K562 (cell line): ENCODE results near the gene SNX12. TPM values are rescaled to one million over a fixed set of nuclear protein-coding genes. Genes with fewer than 3 reads are reported as not detected.

ENCODE experiments used
- EP400 ChIP-seq: fragments of 450-650 bp; IDR thresholded peaks from 2 replicates; pipeline ENCODE4 v1.6.1; 2017; ENCODE audit warnings: antibody characterized with exemption, mild to moderate bottlenecking, moderate library complexity
- MGA ChIP-seq: fragments of 450-650 bp; IDR thresholded peaks from 2 replicates; pipeline ENCODE4 v1.6.1; 2016; ENCODE audit warnings: mild to moderate bottlenecking, moderate library complexity
- NBN ChIP-seq: fragments of 450-650 bp; IDR thresholded peaks from 2 replicates; pipeline ENCODE4 v1.6.1; 2016; ENCODE audit warnings: low read depth, mild to moderate bottlenecking
- POLR2G ChIP-seq: fragments of 200-400 bp; formaldehyde crosslinking; IDR thresholded peaks from 2 replicates; pipeline ENCODE4 v1.6.1; 2017; ENCODE audit warnings: low read depth, mild to moderate bottlenecking, antibody characterized with exemption, low read length, moderate library complexity
- SETDB1 ChIP-seq: IDR thresholded peaks from one replicate; pipeline ENCODE4 v1.6.1; 2012; ENCODE audit warnings: low read length, control low read depth, inconsistent platforms
- SREBF1 ChIP-seq: fragments of 150-350 bp; IDR thresholded peaks from 2 replicates; pipeline ENCODE4 v1.6.1; 2014; ENCODE audit warnings: antibody characterized with exemption, low read depth, low read length, borderline replicate concordance
- TAF15 ChIP-seq: fragments of 200-400 bp; formaldehyde crosslinking; IDR thresholded peaks from 2 replicates; pipeline ENCODE4 v1.6.1; 2017; ENCODE audit warnings: mild to moderate bottlenecking, low read depth, low read length, moderate library complexity
- YBX1 ChIP-seq: fragments of 450-650 bp; IDR thresholded peaks from 2 replicates; pipeline ENCODE4 v1.7.1; 2016; ENCODE audit warnings: mild to moderate bottlenecking
- ZFX ChIP-seq: sonication (generic); formaldehyde crosslinking; IDR thresholded peaks from 2 replicates; pipeline ENCODE4 v1.8.0; 2022; ENCODE audit warnings: mild to moderate bottlenecking, missing genetic modification reagents, moderate library complexity
- ZHX1 ChIP-seq: fragments of 150-350 bp; conservative IDR thresholded peaks from 2 replicates; pipeline ENCODE4 v1.6.1; 2014; ENCODE audit warnings: low read length
- ZNF740 ChIP-seq, 3 experiments: fragments of 200-800 bp in 1 of 3; sonication (Bioruptor generic) in 1 of 3; sonication (generic) in 1 of 3; formaldehyde crosslinking in 1 of 3; IDR thresholded peaks; 2 replicates each; pipeline versions ENCODE4 v1.6.1 to v1.8.0; 2016 to 2022; ENCODE audit warnings: mild to moderate bottlenecking in 2 of 3, missing compliant biosample characterization in 2 of 3, missing genetic modification characterization in 2 of 3, missing genetic modification reagents in 1 of 3
- polyA plus RNA-seq, 8 experiments: library from polyadenylated mRNA; depleted of rRNA in 4 of 8; stranded (reverse) in 5 of 8; unstranded in 3 of 8; fragments of >200 nt; fragmentation: Nextera tagmentation in 2 of 8; fragmentation: Illumina TruSeq in 1 of 8; extraction: Ambion mirVana in 2 of 8; extraction: Trizol in 1 of 8; gene quantifications; 2 replicates each; pipeline versions ENCODE4 v1.2.1 to v1.2.3, GENCODE V29; 2011 to 2014; ENCODE audit warnings: inconsistent platforms in 1 of 8, missing spikeins in 1 of 8
- total RNA-seq, 7 experiments: library from RNA; depleted of rRNA in 6 of 7; stranded (reverse); fragments of >200 nt in 6 of 7; fragmentation: Illumina TruSeq in 2 of 7; extraction: Trizol in 2 of 7; gene quantifications; 2 replicates each; pipeline versions ENCODE4 v1.2.1 to v1.2.3, GENCODE V29; 2011 to 2021; ENCODE audit warnings: low replicate concordance in 1 of 7

The SNX12 gene
- total and polyA plus RNA-seq, 9 of the 15 experiments (the other 6 are each of a cell fraction or from before 2014, with no cell fraction given) = 12.7 to 50.3 (median 37.1) TPM

GRCh38 chrX:71095981-71096759 is 28.0 kb upstream of the SNX12 start (continued):
- no peak for TF ChIP-seq ZHX1
- TF ChIP-seq TAF15 = no peak
- TF ChIP-seq POLR2G = peak; percentile 35; the same call in 1 of the 2 replicates
- no peak for TF ChIP-seq ZFX (CRISPR knock-in tag)
- peak; percentile 31; the same call in 1 of the 2 replicates for TF ChIP-seq ZNF740 (CRISPR knock-in tag; IDR thresholded peaks at IDR 0.05)
- no peak for TF ChIP-seq ZNF740 (tag; IDR thresholded peaks at IDR 0.05)
- TF ChIP-seq SREBF1 = no peak
- TF ChIP-seq MGA = peak; percentile 8; the same call in 1 of the 2 replicates
- no peak for TF ChIP-seq YBX1
- TF ChIP-seq SETDB1 = no peak
- TF ChIP-seq EP400 = no peak
- 0 out of 2 replicates have a peak, but pooled peaks have one; percentile 25 for TF ChIP-seq NBN
